Activated CD4-positive, alpha-beta T cell treated with anti-CD3 and anti-CD28 coated beads, Interleukin-2, amount 10 ng/mL, durations not matched to agents 7 days and 5 days (primary cell): ENCODE measurements around the gene EIF3B. TPM values are rescaled to one million over a fixed set of nuclear protein-coding genes. Genes with fewer than 3 reads are reported as not detected.
"Not testable (repeated sequence)": the region's sequence is repeated elsewhere in the genome, so short reads cannot be mapped to it uniquely, and the experiment has no call there.

Experiments
- CTCF ChIA-PET: fragments of 350-600 bp; sonication (Branson Sonifier 250); formaldehyde crosslinking; loops from one replicate; lab custom pipeline; 2021; ENCODE audit warnings: antibody characterized with exemption; lab: Charles Lee
- POLR2A ChIA-PET: fragments of 350-600 bp; sonication (Branson Sonifier 250); formaldehyde crosslinking; loops from one replicate; lab custom pipeline; 2021; ENCODE audit warnings: antibody characterized with exemption; lab: Charles Lee
- DNase-seq: peaks from one replicate; pipeline ENCODE4 v3.0.0-alpha.2; 2020
- H3K27ac Mint-ChIP-seq: one replicate; pipeline ENCODE4 v1.8.0; 2021; ENCODE audit warnings: mild to moderate bottlenecking, moderate library complexity, mixed read lengths
- H3K27me3 Mint-ChIP-seq: one replicate; pipeline ENCODE4 v1.8.0; 2021; ENCODE audit warnings: mixed read lengths
- H3K36me3 Mint-ChIP-seq: one replicate; pipeline ENCODE4 v1.8.0; 2021; ENCODE audit warnings: low read depth, mixed read lengths
- H3K4me1 Mint-ChIP-seq: one replicate; pipeline ENCODE4 v1.8.0; 2021; ENCODE audit warnings: mixed read lengths
- H3K4me3 Mint-ChIP-seq: one replicate; pipeline ENCODE4 v1.8.0; 2021; ENCODE audit warnings: mild to moderate bottlenecking, moderate library complexity, mixed read lengths
- H3K9me3 Mint-ChIP-seq: one replicate; pipeline ENCODE4 v1.8.0; 2021; ENCODE audit warnings: mixed read lengths
- total RNA-seq, 2 experiments: library from RNA; stranded (reverse); gene quantifications; one replicate each; pipeline ENCODE4 v1.2.3, GENCODE V29; 2021

Gene EIF3B
- total RNA-seq, 2 experiments from 2014 or later: 148 to 158 TPM

DNA sequence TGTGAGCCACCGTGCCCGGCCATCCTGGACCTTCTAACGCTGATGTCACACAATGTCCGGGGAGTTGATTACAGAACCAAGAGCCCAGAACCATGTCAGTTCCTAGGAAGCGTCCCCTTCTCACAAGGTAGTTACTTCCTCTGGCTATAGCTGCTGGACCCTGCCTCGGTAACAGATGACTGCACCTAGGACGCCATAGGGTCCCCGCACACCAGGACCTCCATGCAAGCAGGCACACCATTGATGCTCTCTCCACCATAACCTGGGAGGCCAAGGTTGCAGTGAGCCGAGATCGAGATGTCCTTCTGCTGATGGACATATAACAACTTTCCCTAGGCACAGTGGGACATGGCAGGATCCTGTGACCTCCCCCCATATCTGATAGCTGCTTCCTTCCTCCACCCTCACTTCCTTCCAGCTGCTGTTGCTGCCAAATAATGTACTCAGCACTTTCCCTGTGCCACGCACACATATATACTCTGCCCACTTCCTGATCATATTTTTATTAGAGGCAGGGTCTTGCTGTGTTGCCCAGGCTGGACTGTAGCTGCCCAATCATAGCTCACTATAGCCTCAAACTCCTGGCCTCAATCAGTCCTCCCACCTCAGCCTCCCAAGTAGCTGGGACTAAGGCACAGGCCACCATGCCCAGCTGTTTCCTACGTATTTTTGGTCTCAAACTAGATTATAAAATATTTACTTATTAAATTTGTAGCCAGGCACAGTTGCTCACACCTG, 36.9 kb upstream of the EIF3B start:
- DNase-seq: no peak
- ChIA-PET CTCF (interaction anchor here (1.4 kb wide), 1 partner anchor 20 kb away, joined by 5 read pairs; no protein-coding TSS in a partner anchor), POLR2A (no interaction called here)
- Mint-ChIP-seq H3K9me3 (no peaks in the 10 kb centered on the region), H3K36me3 (no peaks in the 10 kb centered on the region), H3K27me3 (no peaks in the 10 kb centered on the region), H3K4me1 (peaks cover 7% of the 10 kb centered on the region), H3K4me3 (no peak overlapping the region), H3K27ac (no peak overlapping the region)

GRCh38 chr7:2321020-2321419, 33.6 kb upstream of the EIF3B start:
- ChIA-PET POLR2A (no interaction called here), CTCF (interaction anchor here (0.6 to 1.1 kb wide), 4 partner anchors 41 to 806 kb away, joined by 3 to 4 read pairs (median 3); no protein-coding TSS in a partner anchor)
- Mint-ChIP-seq H3K4me1 (peaks cover 6% of the 10 kb centered on the region), H3K4me3 (no peak overlapping the region), H3K27me3 (no peaks in the 10 kb centered on the region), H3K27ac (no peak overlapping the region), H3K9me3 (no peaks in the 10 kb centered on the region), H3K36me3 (no peaks in the 10 kb centered on the region)
- DNase-seq: no peak

DNA sequence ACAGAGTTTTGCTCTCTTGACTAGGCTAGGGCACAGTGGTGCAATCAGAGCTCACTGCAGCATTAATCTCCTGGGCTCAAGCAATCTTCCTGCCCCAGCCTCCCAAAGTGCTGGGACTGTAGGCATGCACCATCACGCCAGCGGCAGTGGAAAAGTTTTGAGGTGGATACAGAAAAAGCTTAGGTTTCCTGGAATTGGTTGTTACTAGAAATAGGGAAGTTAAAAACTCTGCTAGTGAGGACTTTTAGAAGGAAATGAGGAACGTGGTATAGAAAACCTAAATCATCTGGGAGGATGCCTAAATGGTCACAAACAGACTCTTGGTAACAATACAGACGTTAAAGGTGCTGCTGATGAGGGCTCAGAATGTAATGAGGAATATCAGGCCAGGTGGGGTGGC, 29.5 kb upstream of the EIF3B start:
- Mint-ChIP-seq H3K4me1 (peaks cover 4% of the 10 kb centered on the region), H3K4me3 (no peak overlapping the region), H3K27me3 (no peaks in the 10 kb centered on the region), H3K36me3 (no peaks in the 10 kb centered on the region), H3K27ac (no peak overlapping the region), H3K9me3 (no peaks in the 10 kb centered on the region)
- ChIA-PET POLR2A (no interaction called here), CTCF (no interaction called here)
- DNase-seq: no peak

DNA sequence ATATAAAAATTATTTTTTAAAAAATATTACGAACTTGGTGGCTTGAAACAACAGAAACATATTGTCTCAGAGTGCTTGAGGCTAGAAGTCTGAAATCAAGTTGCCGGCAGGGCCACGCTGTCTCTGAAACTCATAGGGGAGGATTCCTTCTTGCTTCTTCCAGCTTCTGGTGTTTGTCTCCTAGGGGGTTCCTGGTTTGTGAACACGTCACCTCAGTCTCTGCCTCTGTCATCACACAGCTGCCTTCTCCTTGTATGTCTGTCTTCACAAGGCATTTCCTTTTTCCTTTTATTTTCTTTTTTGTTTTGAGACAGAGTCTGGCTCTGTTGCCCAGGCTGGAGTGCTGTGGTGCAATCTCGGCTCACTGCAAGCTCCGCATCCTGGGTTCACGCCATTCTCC, 27.7 kb upstream of the EIF3B start:
- peaks cover 4% of the 10 kb centered on the region for H3K4me1 Mint-ChIP-seq
- ChIA-PET CTCF (interaction anchor here (0.6 kb wide), 1 partner anchor 345 kb away, joined by 3 read pairs; no protein-coding TSS in a partner anchor), POLR2A (no interaction called here)

DNA sequence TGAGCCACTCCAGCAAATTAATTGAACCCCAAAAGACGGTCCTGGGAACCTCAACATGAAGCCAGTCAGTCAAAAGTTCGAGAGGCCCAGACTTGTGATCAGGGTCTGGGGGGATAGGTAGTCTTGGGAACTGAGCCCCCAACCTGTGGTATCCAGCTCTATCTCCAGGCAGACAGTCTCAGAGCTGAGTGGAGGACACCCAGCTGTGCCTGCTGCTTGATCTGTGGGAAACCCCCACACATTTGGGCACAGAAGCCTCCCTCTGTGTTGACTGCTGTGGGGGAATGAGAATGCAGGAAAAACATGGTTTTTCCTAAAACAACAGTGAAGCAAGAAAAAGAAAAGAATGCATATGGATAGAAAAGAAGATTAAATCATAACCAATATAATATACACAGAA, 24.1 kb upstream of the EIF3B start:
- Mint-ChIP-seq H3K9me3 (no peaks in the 10 kb centered on the region), H3K27ac (no peak overlapping the region), H3K36me3 (no peaks in the 10 kb centered on the region), H3K27me3 (no peaks in the 10 kb centered on the region), H3K4me3 (no peak overlapping the region), H3K4me1 (no peaks in the 10 kb centered on the region)
- DNase-seq: no peak
- CTCF ChIA-PET: no interaction called here
- POLR2A ChIA-PET: no interaction called here

More for the DNA sequence above, 27.7 kb upstream of the EIF3B start:
- Mint-ChIP-seq H3K27ac (no peak overlapping the region), H3K36me3 (no peaks in the 10 kb centered on the region), H3K27me3 (no peaks in the 10 kb centered on the region), H3K4me3 (no peak overlapping the region), H3K9me3 (no peaks in the 10 kb centered on the region)
- no peak for DNase-seq

DNA sequence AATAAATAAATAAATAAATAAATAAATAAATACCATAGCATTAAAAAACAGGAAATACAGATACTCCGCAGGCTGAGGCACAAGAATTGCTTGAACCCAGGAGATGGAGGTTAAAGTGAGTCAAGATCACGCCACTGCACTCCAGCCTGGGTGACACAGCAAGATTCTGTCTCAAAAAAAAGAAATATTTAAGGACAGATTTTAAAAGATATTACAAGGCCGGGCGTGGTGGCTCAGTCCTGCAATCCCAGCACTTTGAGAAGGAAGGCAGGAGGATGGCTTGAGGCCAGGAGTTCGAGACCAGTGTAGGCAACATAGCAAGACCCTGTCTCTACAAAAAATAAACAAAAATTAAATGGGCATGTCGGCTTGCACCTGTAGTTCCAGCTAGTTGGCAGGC, 22.9 kb upstream of the EIF3B start:
- POLR2A ChIA-PET: no interaction called here

DNA sequence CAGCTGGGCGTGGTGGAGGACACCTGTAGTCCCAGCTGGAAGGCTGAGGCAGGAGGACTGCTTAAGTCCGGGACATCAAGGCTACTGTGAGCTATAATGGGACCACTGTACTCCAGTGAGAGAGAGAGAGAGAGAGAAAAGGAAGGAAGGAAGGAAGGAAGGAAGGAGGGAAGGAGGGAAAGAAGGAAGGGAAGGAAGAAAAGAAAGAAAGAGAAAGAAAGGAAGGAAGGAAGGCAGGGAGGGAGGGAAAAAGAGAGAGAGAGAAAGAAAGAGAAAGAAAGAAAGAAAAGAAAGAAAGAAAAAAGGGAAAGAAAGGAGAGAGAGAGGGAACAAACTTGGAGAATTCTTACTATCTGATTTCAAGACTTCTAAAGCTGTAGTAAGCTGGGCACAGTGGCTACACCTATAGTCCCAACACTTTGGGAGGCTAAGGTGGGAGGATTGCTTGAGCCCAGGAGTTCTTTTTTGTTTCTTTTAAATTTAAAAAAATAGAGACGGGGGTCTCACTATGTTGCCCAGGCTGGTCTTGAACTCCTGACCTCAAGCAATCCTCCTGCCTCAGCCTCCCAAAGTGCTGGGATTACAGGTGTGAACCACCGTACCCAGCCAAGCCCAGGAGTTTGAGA, 21.9 kb upstream of the EIF3B start:
- DNase-seq, H3K4me1 Mint-ChIP-seq, H3K9me3 Mint-ChIP-seq, H3K36me3 Mint-ChIP-seq, H3K4me3 Mint-ChIP-seq, H3K27me3 Mint-ChIP-seq, H3K27ac Mint-ChIP-seq: not testable (repeated sequence)
- ChIA-PET POLR2A (interaction anchor here (0.7 kb wide), 1 partner anchor 80 kb away, joined by 4 read pairs; no protein-coding TSS in a partner anchor), CTCF (interaction anchor here (0.5 kb wide), 1 partner anchor 26 kb away, joined by 3 read pairs; no protein-coding TSS in a partner anchor)

More for the DNA sequence above, 22.9 kb upstream of the EIF3B start:
- DNase-seq: no peak
- no peak overlapping the region for H3K27ac Mint-ChIP-seq
- no peaks in the 10 kb centered on the region for H3K4me1 Mint-ChIP-seq
- H3K36me3 Mint-ChIP-seq: no peaks in the 10 kb centered on the region
- H3K4me3 Mint-ChIP-seq: no peak overlapping the region
- H3K9me3 Mint-ChIP-seq: no peaks in the 10 kb centered on the region
- CTCF ChIA-PET: interaction anchor here (0.7 kb wide), 1 partner anchor 16 kb away, joined by 3 read pairs; no protein-coding TSS in a partner anchor
- H3K27me3 Mint-ChIP-seq: no peaks in the 10 kb centered on the region

GRCh38 chr7:2336626-2337299, 17.9 kb upstream of the EIF3B start:
- Mint-ChIP-seq H3K4me1 (no peaks in the 10 kb centered on the region), H3K9me3 (no peaks in the 10 kb centered on the region), H3K27me3 (no peaks in the 10 kb centered on the region), H3K36me3 (no peaks in the 10 kb centered on the region), H3K27ac (no peak overlapping the region), H3K4me3 (no peak overlapping the region)
- ChIA-PET POLR2A (no interaction called here), CTCF (interaction anchor here (1.1 kb wide), 1 partner anchor 19 kb away, joined by 5 read pairs; no protein-coding TSS in a partner anchor)
- DNase-seq: no peak

GRCh38 chr7:2347351-2348063, 7.1 kb upstream of the EIF3B start:
- DNase-seq, H3K9me3 Mint-ChIP-seq, H3K36me3 Mint-ChIP-seq, H3K27me3 Mint-ChIP-seq, H3K4me3 Mint-ChIP-seq, H3K4me1 Mint-ChIP-seq: not testable (repeated sequence)
- POLR2A ChIA-PET: interaction anchor here (0.7 kb wide), 1 partner anchor 165 kb away, joined by 3 read pairs; no protein-coding TSS in a partner anchor
- peak overlapping the region; percentile 64 for H3K27ac Mint-ChIP-seq
- CTCF ChIA-PET: interaction anchor here (0.6 to 1.5 kb wide), 8 partner anchors 9 to 768 kb away, joined by 3 to 4 read pairs (median 3); no protein-coding TSS in a partner anchor

GRCh38 chr7:2350055-2350454, 4.6 kb upstream of the EIF3B start:
- no peaks in the 10 kb centered on the region for H3K9me3 Mint-ChIP-seq
- peaks cover 13% of the 10 kb centered on the region for H3K4me1 Mint-ChIP-seq
- no peak overlapping the region for H3K4me3 Mint-ChIP-seq
- DNase-seq: no peak
- POLR2A ChIA-PET: no interaction called here
- peaks cover 2% of the 10 kb centered on the region for H3K36me3 Mint-ChIP-seq
- no peaks in the 10 kb centered on the region for H3K27me3 Mint-ChIP-seq
- no peak overlapping the region for H3K27ac Mint-ChIP-seq
- CTCF ChIA-PET: no interaction called here

GRCh38 chr7:2350861-2351260, 3.8 kb upstream of the EIF3B start:
- Mint-ChIP-seq H3K4me3 (no peak overlapping the region), H3K4me1 (peaks cover 14% of the 10 kb centered on the region), H3K9me3 (no peaks in the 10 kb centered on the region), H3K36me3 (peaks cover 2% of the 10 kb centered on the region), H3K27me3 (no peaks in the 10 kb centered on the region), H3K27ac (no peak overlapping the region)
- ChIA-PET CTCF (no interaction called here), POLR2A (no interaction called here)
- DNase-seq: no peak
